HG02623 (cell line): ENCODE measurements around the gene MORC1.
A peak's percentile ranks its signal among the peaks of the same experiment; 100 is the strongest.

Source experiments
- ATAC-seq: cut with Tn5 transposase; IDR thresholded peaks from one replicate; pipeline ENCODE4 v1.9.1; 2021; ENCODE audit warnings: moderate library complexity; ENCODE audit not compliant: unreplicated experiment

Gene MORC1

GRCh38 chr3:108946292-108947285 lies 171.3 kb downstream of the MORC1 start:
- ATAC-seq = no peak

GRCh38 chr3:108940568-108941263 lies 177.2 kb downstream of the MORC1 start:
- ATAC-seq = no peak

GRCh38 chr3:108940166-108940565 lies 177.8 kb downstream of the MORC1 start:
- ATAC-seq = no peak

GRCh38 chr3:108936924-108937689 lies 180.8 kb downstream of the MORC1 start:
- no peak for ATAC-seq

GRCh38 chr3:108931035-108931434 lies 186.9 kb downstream of the MORC1 start:
- no peak for ATAC-seq

- ATAC-seq = no peak
Observed at GRCh38 chr3:108918866-108919265, 199.1 kb downstream of the MORC1 start.

GRCh38 chr3:108914774-108915641 lies 202.9 kb downstream of the MORC1 start:
- ATAC-seq = peak; percentile 98

- ATAC-seq = no peak
Observed at GRCh38 chr3:108909799-108910198, 208.1 kb downstream of the MORC1 start.
